Natural killer cell (primary cell): ENCODE results near the gene PLP1. TPM values are rescaled to one million over a fixed set of nuclear protein-coding genes. Genes with fewer than 3 reads are reported as not detected.

Experiments used
- ATAC-seq, 3 donors: fragments of 150-1000 bp in 2 of 3; fragments of 200-7000 bp in 1 of 3; cut with Tn5 transposase; 1 replicate in 1 of 3; 2 replicates in 2 of 3; pipeline ENCODE4 v1.10.0; 2021; ENCODE audit warnings: mild to moderate bottlenecking in 2 of 3, moderate library complexity in 2 of 3
- DNase-seq, 2 donors: peaks; one replicate each; pipeline versions ENCODE4 v3.0.0 to v3.0.0-alpha.2; 2013 to 2021; ENCODE audit warnings: mixed read lengths in 1 of 2
- H3K27ac ChIP-seq: one replicate; pipeline ENCODE4 v1.5.1; 2013; ENCODE audit warnings: mild to moderate bottlenecking, low read length
- H3K27me3 ChIP-seq: one replicate; pipeline ENCODE4 v1.6.1; 2013; ENCODE audit warnings: low read length; ENCODE audit not compliant: control insufficient read depth, insufficient read depth
- H3K36me3 ChIP-seq: one replicate; pipeline ENCODE4 v1.6.1; 2013; ENCODE audit warnings: low read length; ENCODE audit not compliant: control insufficient read depth, insufficient read depth
- H3K4me1 ChIP-seq: one replicate; pipeline ENCODE4 v1.6.1; 2013; ENCODE audit warnings: low read length; ENCODE audit not compliant: control insufficient read depth, insufficient read depth
- H3K4me3 ChIP-seq: one replicate; pipeline ENCODE4 v1.5.1; 2013; ENCODE audit warnings: low read length
- H3K9me3 ChIP-seq: one replicate; pipeline ENCODE4 v1.6.1; 2013; ENCODE audit warnings: low read length; ENCODE audit not compliant: control insufficient read depth, insufficient read depth
- H3K27ac Mint-ChIP-seq, 2 donors: one replicate each; pipeline ENCODE4 v1.8.0; 2022; ENCODE audit warnings: mild to moderate bottlenecking in 2 of 2, mixed read lengths in 2 of 2, moderate library complexity in 1 of 2
- H3K27me3 Mint-ChIP-seq, 2 donors: one replicate each; pipeline ENCODE4 v1.8.0; 2022; ENCODE audit warnings: low read depth in 2 of 2, mixed read lengths in 2 of 2
- H3K36me3 Mint-ChIP-seq: one replicate; pipeline ENCODE4 v1.8.0; 2022; ENCODE audit warnings: mixed read lengths
- H3K4me1 Mint-ChIP-seq, 2 donors: one replicate each; pipeline ENCODE4 v1.8.0; 2022; ENCODE audit warnings: mixed read lengths in 2 of 2
- H3K4me3 Mint-ChIP-seq: one replicate; pipeline ENCODE4 v1.8.0; 2022; ENCODE audit warnings: mild to moderate bottlenecking, moderate library complexity, mixed read lengths
- H3K9me3 Mint-ChIP-seq, 2 donors: one replicate each; pipeline ENCODE4 v1.8.0; 2022; ENCODE audit warnings: mixed read lengths in 2 of 2
- WGBS: methylation state at CpG from one replicate; pipeline ENCODE4 v1.1.7; 2013; ENCODE audit warnings: missing lambda C conversion rate; ENCODE audit not compliant: insufficient coverage; 5-methylcytosine and 5-hydroxymethylcytosine counted together
- intact Hi-C: fragments of 100-400 bp; cut with micrococcal nuclease; formaldehyde crosslinking; loops from one replicate; pipeline ENCODE4 v1.14.2; 2022
- total RNA-seq, 4 donors: library from RNA; stranded (reverse); fragments of 120-200 nt in 1 of 4; gene quantifications; one replicate each; pipeline versions ENCODE4 v1.2.3 to v1.2.4, GENCODE V29; 2013 to 2022
- TF ChIP-seq, protein P1 (sequence below): fragments of 200-600 bp; IDR thresholded peaks from one replicate; pipeline ENCODE4 v1.8.0; 2022; ENCODE audit warnings: antibody characterized with exemption

Gene PLP1
- total RNA-seq, 3 donors from 2014 or later (not counting 1 experiment from before 2014, with no cell fraction given) = not detected

- H3K27me3 ChIP-seq = no peaks in the 10 kb centered on the region
- H3K4me3 Mint-ChIP-seq = no peak overlapping the region
- no peaks in the 10 kb centered on the region for H3K4me1 Mint-ChIP-seq
- no peak overlapping the region for H3K4me3 ChIP-seq
- intact Hi-C loops = no loop called here
- ATAC-seq (no peak), DNase-seq (no peak)
- no peaks in the 10 kb centered on the region for H3K36me3 Mint-ChIP-seq
- TF ChIP-seq, protein P1, sequence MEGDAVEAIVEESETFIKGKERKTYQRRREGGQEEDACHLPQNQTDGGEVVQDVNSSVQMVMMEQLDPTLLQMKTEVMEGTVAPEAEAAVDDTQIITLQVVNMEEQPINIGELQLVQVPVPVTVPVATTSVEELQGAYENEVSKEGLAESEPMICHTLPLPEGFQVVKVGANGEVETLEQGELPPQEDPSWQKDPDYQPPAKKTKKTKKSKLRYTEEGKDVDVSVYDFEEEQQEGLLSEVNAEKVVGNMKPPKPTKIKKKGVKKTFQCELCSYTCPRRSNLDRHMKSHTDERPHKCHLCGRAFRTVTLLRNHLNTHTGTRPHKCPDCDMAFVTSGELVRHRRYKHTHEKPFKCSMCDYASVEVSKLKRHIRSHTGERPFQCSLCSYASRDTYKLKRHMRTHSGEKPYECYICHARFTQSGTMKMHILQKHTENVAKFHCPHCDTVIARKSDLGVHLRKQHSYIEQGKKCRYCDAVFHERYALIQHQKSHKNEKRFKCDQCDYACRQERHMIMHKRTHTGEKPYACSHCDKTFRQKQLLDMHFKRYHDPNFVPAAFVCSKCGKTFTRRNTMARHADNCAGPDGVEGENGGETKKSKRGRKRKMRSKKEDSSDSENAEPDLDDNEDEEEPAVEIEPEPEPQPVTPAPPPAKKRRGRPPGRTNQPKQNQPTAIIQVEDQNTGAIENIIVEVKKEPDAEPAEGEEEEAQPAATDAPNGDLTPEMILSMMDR = no peak
- no peaks in the 10 kb centered on the region for H3K4me1 ChIP-seq
- WGBS = 71% methylated on average over 1 of the region's 1 CpG
- no peaks in the 10 kb centered on the region for H3K27me3 Mint-ChIP-seq
- H3K9me3 Mint-ChIP-seq = no peaks in the 10 kb centered on the region
- H3K27ac Mint-ChIP-seq = no peak overlapping the region
- no peak overlapping the region for H3K27ac ChIP-seq
- H3K9me3 ChIP-seq = no peaks in the 10 kb centered on the region
- H3K36me3 ChIP-seq = no peaks in the 10 kb centered on the region
Observed at GRCh38 chrX:103741879-103742278, 34.8 kb upstream of the PLP1 start.

GRCh38 chrX:103742339-103742738, 34.3 kb upstream of the PLP1 start:
- no peaks in the 10 kb centered on the region for H3K36me3 Mint-ChIP-seq
- intact Hi-C loops = no loop called here
- H3K4me3 Mint-ChIP-seq = no peak overlapping the region
- Histone ChIP-seq H3K27ac (no peak overlapping the region), H3K4me1 (no peaks in the 10 kb centered on the region), H3K4me3 (no peak overlapping the region), H3K9me3 (no peaks in the 10 kb centered on the region), H3K27me3 (no peaks in the 10 kb centered on the region), H3K36me3 (no peaks in the 10 kb centered on the region)
- WGBS = 100% methylated on average over 1 of the region's 6 CpGs
- TF ChIP-seq, protein P1 = no peak
- no peak overlapping the region for H3K27ac Mint-ChIP-seq
- ATAC-seq = no peak
- no peak for DNase-seq
- H3K9me3 Mint-ChIP-seq = no peaks in the 10 kb centered on the region
- no peaks in the 10 kb centered on the region for H3K4me1 Mint-ChIP-seq
- no peaks in the 10 kb centered on the region for H3K27me3 Mint-ChIP-seq

DNA sequence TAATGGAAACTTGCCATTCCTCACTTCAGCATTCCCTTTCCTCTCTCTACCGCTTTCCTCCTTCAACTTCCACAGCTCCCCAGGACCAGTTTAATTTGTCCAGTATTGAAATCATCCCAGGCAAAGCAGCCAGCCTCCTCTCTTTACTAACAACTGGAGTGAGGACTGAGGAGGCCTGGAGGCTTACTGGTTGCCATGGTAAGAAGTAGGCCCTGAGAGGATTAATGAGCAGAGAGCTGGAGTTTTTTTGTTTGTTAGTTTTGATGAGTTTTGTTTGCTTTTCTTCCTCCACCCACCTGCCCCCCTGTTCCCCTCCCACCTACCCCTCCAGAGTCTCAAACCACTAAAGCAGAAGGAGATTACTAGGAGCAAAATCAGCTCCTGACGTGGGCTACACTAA, 29.5 kb upstream of the PLP1 start:
- 90% methylated on average over 2 of the region's 2 CpGs for WGBS
- TF ChIP-seq, protein P1 = no peak
- no peaks in the 10 kb centered on the region for H3K36me3 ChIP-seq
- DNase-seq (no peak), ATAC-seq (no peak)
- H3K27ac ChIP-seq = no peak overlapping the region
- Mint-ChIP-seq H3K4me3 (no peak overlapping the region), H3K36me3 (no peaks in the 10 kb centered on the region), H3K4me1 (no peaks in the 10 kb centered on the region), H3K9me3 (no peaks in the 10 kb centered on the region), H3K27ac (no peak overlapping the region), H3K27me3 (no peaks in the 10 kb centered on the region)
- no peaks in the 10 kb centered on the region for H3K9me3 ChIP-seq
- no peaks in the 10 kb centered on the region for H3K4me1 ChIP-seq
- intact Hi-C loops = no loop called here
- H3K4me3 ChIP-seq = no peak overlapping the region
- no peaks in the 10 kb centered on the region for H3K27me3 ChIP-seq

DNA sequence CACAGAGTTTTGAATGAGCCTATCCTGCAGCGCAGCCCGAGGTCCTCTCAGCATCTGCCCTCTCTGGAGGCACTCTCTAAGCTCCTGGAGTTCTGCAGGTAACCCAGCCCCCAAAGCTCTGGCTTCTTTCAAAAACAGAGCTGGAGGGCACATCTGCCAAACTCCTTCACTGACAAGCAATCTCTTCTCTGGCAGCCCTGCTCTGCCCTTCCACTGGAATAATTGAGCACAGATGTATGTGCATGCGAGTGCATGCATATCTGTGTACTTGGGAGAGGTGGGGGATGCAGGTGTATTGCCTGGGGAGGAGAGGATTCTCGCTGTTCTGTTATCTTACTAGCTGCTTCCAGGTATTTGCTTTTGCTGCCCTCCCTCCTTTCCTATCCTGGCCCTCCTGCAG, 22.2 kb upstream of the PLP1 start:
- intact Hi-C loops = no loop called here

More for the DNA sequence above, 22.2 kb upstream of the PLP1 start:
- peaks cover 0 to 3% of the 10 kb centered on the region in 2 donors for H3K9me3 Mint-ChIP-seq
- TF ChIP-seq, protein P1 = no peak
- H3K4me1 ChIP-seq = no peaks in the 10 kb centered on the region
- no peaks in the 10 kb centered on the region for H3K27me3 ChIP-seq
- WGBS = 91% methylated on average over 3 of the region's 4 CpGs
- no peaks in the 10 kb centered on the region for H3K4me1 Mint-ChIP-seq
- no peaks in the 10 kb centered on the region for H3K27me3 Mint-ChIP-seq
- no peak overlapping the region for H3K27ac ChIP-seq
- no peak for ATAC-seq
- H3K36me3 Mint-ChIP-seq = no peaks in the 10 kb centered on the region
- H3K27ac Mint-ChIP-seq = no peak overlapping the region
- no peak for DNase-seq
- H3K36me3 ChIP-seq = no peaks in the 10 kb centered on the region
- H3K9me3 ChIP-seq = no peaks in the 10 kb centered on the region
- H3K4me3 ChIP-seq = no peak overlapping the region
- H3K4me3 Mint-ChIP-seq = no peak overlapping the region
